HepG2 (cell line): ENCODE data around the gene ODAD2. TPM values are rescaled to one million over a fixed set of nuclear protein-coding genes. Genes with fewer than 3 reads are reported as not detected.

ENCODE experiments used
- ATAC-seq: fragments of 200-7000 bp; cut with Tn5 transposase; 3 replicates; pipeline ENCODE4 v1.9.1; 2020; ENCODE audit warnings: mild to moderate bottlenecking, moderate library complexity
- BruUV-seq: library from RNA; stranded (reverse); fragments of 400-500 nt; replicated peaks from 2 replicates; lab custom pipeline; 2021; lab: Mats Ljungman, UMichigan
- CTCF ChIA-PET: fragments of 300-600 bp; formaldehyde crosslinking; extraction: SDS; loops from one replicate; lab custom pipeline; 2021; ENCODE audit warnings: low total read pairs, inconsistent platforms, low intra/inter-chr PET ratio; lab: Yijun Ruan, JAX
- POLR2A ChIA-PET: fragments of 350-600 bp; sonication (Branson Sonifier 250); formaldehyde crosslinking; loops from one replicate; lab custom pipeline; 2020; ENCODE audit warnings: antibody characterized with exemption, inconsistent platforms; lab: Yijun Ruan, JAX
- DNase-seq: peaks from one replicate; pipeline ENCODE4 v3.0.0-alpha.2; 2015; ENCODE audit warnings: low spot score
- FAIRE-seq: peaks from 3 replicates; lab custom pipeline; 2011; peaks lifted over from hg19 to GRCh38; lab: Jason Lieb, UNC
- H2AFZ ChIP-seq: one replicate; pipeline ENCODE4 v1.6.1; 2011; ENCODE audit warnings: low read length, inconsistent platforms
- H3K27ac ChIP-seq: fragments of 300-600 bp; 3 replicates; pipeline ENCODE4 v1.8.0; 2011; ENCODE audit warnings: mixed run types, mild to moderate bottlenecking, mixed read lengths, low read length, inconsistent platforms; ENCODE audit not compliant: insufficient read depth; ENCODE audit errors: extremely low read length
- H3K27me3 ChIP-seq, 2 experiments: fragments of 200-600 bp in 1 of 2; 2 replicates in 1 of 2; 3 replicates in 1 of 2; pipeline versions ENCODE4 v1.6.0 to v1.8.0; 2011; ENCODE audit warnings: low read length in 2 of 2, mild to moderate bottlenecking in 2 of 2, moderate library complexity in 2 of 2, inconsistent platforms in 1 of 2; ENCODE audit not compliant: insufficient read depth in 2 of 2, control insufficient read depth in 1 of 2
- H3K36me3 ChIP-seq, 2 experiments: fragments of 200-600 bp in 1 of 2; replicated peaks in 1 of 2; 2 replicates in 1 of 2; 3 replicates in 1 of 2; pipeline versions ENCODE4 v1.5.1 to v1.8.0; 2011; ENCODE audit warnings: low read length in 2 of 2, inconsistent platforms in 1 of 2; ENCODE audit not compliant: insufficient read depth in 2 of 2, control insufficient read depth in 1 of 2
- H3K4me1 ChIP-seq: 2 replicates; pipeline ENCODE4 v1.5.1; 2012; ENCODE audit warnings: low read length, inconsistent platforms; ENCODE audit not compliant: insufficient read depth
- H3K4me2 ChIP-seq: 2 replicates; pipeline ENCODE4 v1.6.0; 2011; ENCODE audit warnings: low read depth, low read length, inconsistent platforms
- H3K4me3 ChIP-seq, 3 experiments: fragments of 200-600 bp in 1 of 3; sonication (generic), shearing (Covaris generic) in 1 of 3; replicated peaks in 1 of 3; 2 replicates each; pipeline ENCODE4 v1.5.1; 2011 to 2016; ENCODE audit warnings: low read length in 3 of 3, inconsistent platforms in 2 of 3, low read depth in 2 of 3, mild to moderate bottlenecking in 2 of 3, control low read depth in 1 of 3, mixed read lengths in 1 of 3; ENCODE audit not compliant: insufficient read depth in 1 of 3
- H3K79me2 ChIP-seq: one replicate; pipeline ENCODE4 v1.6.1; 2011; ENCODE audit warnings: low read length, inconsistent platforms; ENCODE audit not compliant: insufficient read depth
- H3K9ac ChIP-seq: 2 replicates; pipeline ENCODE4 v1.6.0; 2011; ENCODE audit warnings: mild to moderate bottlenecking, low read depth, low read length, inconsistent platforms; ENCODE audit not compliant: insufficient read depth
- H3K9me3 ChIP-seq: 2 replicates; pipeline ENCODE4 v1.5.1; 2012; ENCODE audit warnings: mild to moderate bottlenecking, low read length
- H4K20me1 ChIP-seq: 2 replicates; pipeline ENCODE4 v1.6.0; 2011; ENCODE audit warnings: inconsistent platforms, mild to moderate bottlenecking, low read length, moderate library complexity; ENCODE audit not compliant: insufficient read depth
- BCL6 ChIP-seq: IDR thresholded peaks from 2 replicates; pipeline ENCODE4 v1.6.1; 2016; ENCODE audit warnings: missing genetic modification reagents, missing compliant biosample characterization
- BRF2 ChIP-seq: sonication (generic); formaldehyde crosslinking; IDR thresholded peaks from 2 replicates; pipeline ENCODE4 v1.8.1; 2022; ENCODE audit warnings: mild to moderate bottlenecking, missing genetic modification reagents
- CEBPB ChIP-seq: IDR thresholded peaks from 2 replicates; pipeline ENCODE4 v1.6.1; 2011; ENCODE audit warnings: low read depth, low read length, improper control_type of control experiment, borderline replicate concordance
- DNMT3B ChIP-seq: conservative IDR thresholded peaks from 2 replicates; pipeline ENCODE4 v1.6.1; 2016; ENCODE audit warnings: missing biosample characterization, control low read depth
- DZIP1 ChIP-seq: sonication (generic); formaldehyde crosslinking; IDR thresholded peaks from 2 replicates; pipeline ENCODE4 v1.5.0; 2020; ENCODE audit warnings: mild to moderate bottlenecking, missing genetic modification reagents
- KAT8 ChIP-seq: IDR thresholded peaks from 2 replicates; pipeline ENCODE4 v1.6.1; 2016; ENCODE audit warnings: missing genetic modification reagents, missing compliant biosample characterization
- KLF12 ChIP-seq: sonication (generic); formaldehyde crosslinking; IDR thresholded peaks from 2 replicates; pipeline ENCODE4 v1.4.0; 2020; ENCODE audit warnings: missing genetic modification reagents, borderline replicate concordance
- KLF16 ChIP-seq, 2 experiments: sonication (generic) in 1 of 2; formaldehyde crosslinking in 1 of 2; IDR thresholded peaks; 2 replicates each; pipeline versions ENCODE4 v1.6.1 to v1.8.0; 2016 to 2023; ENCODE audit warnings: missing genetic modification reagents in 2 of 2, missing compliant biosample characterization in 1 of 2
- KLF6 ChIP-seq: IDR thresholded peaks from 2 replicates; pipeline ENCODE4 v1.8.0; 2016; ENCODE audit warnings: missing biosample characterization, missing genetic modification reagents
- RCOR2 ChIP-seq: IDR thresholded peaks from 2 replicates; pipeline ENCODE4 v1.6.1; 2016; ENCODE audit warnings: missing biosample characterization, missing genetic modification reagents
- ZNF207 ChIP-seq: fragments of 450-650 bp; IDR thresholded peaks from 2 replicates; pipeline ENCODE4 v1.6.1; 2016; ENCODE audit warnings: antibody characterized with exemption, borderline replicate concordance
- ZNF350 ChIP-seq: sonication (generic); formaldehyde crosslinking; IDR thresholded peaks from 2 replicates; pipeline ENCODE4 v1.4.0; 2020; ENCODE audit warnings: mild to moderate bottlenecking, low read depth, missing genetic modification reagents, borderline replicate concordance
- ZNF790 ChIP-seq: sonication (generic); formaldehyde crosslinking; IDR thresholded peaks from 2 replicates; pipeline ENCODE4 v1.8.0; 2022; ENCODE audit warnings: missing genetic modification reagents, mild to moderate bottlenecking, borderline replicate concordance
- WGBS: methylation state at CpG from one replicate; pipeline ENCODE4 v1.1.6; 2017; ENCODE audit warnings: low lambda C conversion rate; 5-methylcytosine and 5-hydroxymethylcytosine counted together
- in situ Hi-C: cut with HindIII; loops from 2 replicates; pipeline ENCODE4 v1.10.0; 2017; ENCODE audit warnings: low pct_unique_long_range_greater_than_20kb; ENCODE audit not compliant: extremely low pct_ligation_motif_present
- intact Hi-C: fragments of 100-400 bp; cut with micrococcal nuclease; formaldehyde crosslinking; loops from one replicate; pipeline ENCODE4 v1.10.0; 2022; ENCODE audit not compliant: unreplicated experiment
- polyA plus RNA-seq, 8 experiments: library from polyadenylated mRNA; depleted of rRNA in 3 of 8; stranded (reverse) in 7 of 8; unstranded in 1 of 8; fragments of >200 nt; fragmentation: Illumina TruSeq in 4 of 8; extraction: Trizol in 4 of 8; gene quantifications; 2 replicates each; pipeline versions ENCODE4 v1.2.1 to v1.2.3, GENCODE V29; 2011 to 2016; ENCODE audit warnings: low read depth in 4 of 8, missing spikeins in 1 of 8, mixed read lengths in 1 of 8; ENCODE audit not compliant: insufficient read depth in 1 of 8
- total RNA-seq, 5 experiments: library from RNA; depleted of rRNA; stranded (reverse); fragments of >200 nt; fragmentation: Illumina TruSeq; extraction: Trizol; gene quantifications; 2 replicates each; pipeline ENCODE4 v1.2.3, GENCODE V29; 2016; ENCODE audit warnings: low read depth in 1 of 5
- TF ChIP-seq, protein P1 (sequence below): sonication (generic); formaldehyde crosslinking; IDR thresholded peaks from 2 replicates; pipeline ENCODE4 v1.8.0; 2022; ENCODE audit warnings: missing genetic modification reagents, low read depth, mild to moderate bottlenecking, borderline replicate concordance
- TF ChIP-seq, protein P2 (sequence below), 2 experiments: sonication (generic) in 1 of 2; formaldehyde crosslinking in 1 of 2; IDR thresholded peaks; 2 replicates each; pipeline versions ENCODE4 v1.4.0 to v1.6.1; 2018 to 2020; ENCODE audit warnings: missing genetic modification reagents in 2 of 2, borderline replicate concordance in 1 of 2, low read depth in 1 of 2, mild to moderate bottlenecking in 1 of 2, missing biosample characterization in 1 of 2
- TF ChIP-seq, protein P3 (sequence below): sonication (generic); formaldehyde crosslinking; IDR thresholded peaks from 2 replicates; pipeline ENCODE4 v1.4.0; 2020; ENCODE audit warnings: missing genetic modification reagents; ENCODE audit errors: not compliant biosample characterization

The ODAD2 gene
- total and polyA plus RNA-seq, 2 of the 13 experiments (the other 11 are each of a cell fraction or from before 2014, with no cell fraction given): not detected

DNA sequence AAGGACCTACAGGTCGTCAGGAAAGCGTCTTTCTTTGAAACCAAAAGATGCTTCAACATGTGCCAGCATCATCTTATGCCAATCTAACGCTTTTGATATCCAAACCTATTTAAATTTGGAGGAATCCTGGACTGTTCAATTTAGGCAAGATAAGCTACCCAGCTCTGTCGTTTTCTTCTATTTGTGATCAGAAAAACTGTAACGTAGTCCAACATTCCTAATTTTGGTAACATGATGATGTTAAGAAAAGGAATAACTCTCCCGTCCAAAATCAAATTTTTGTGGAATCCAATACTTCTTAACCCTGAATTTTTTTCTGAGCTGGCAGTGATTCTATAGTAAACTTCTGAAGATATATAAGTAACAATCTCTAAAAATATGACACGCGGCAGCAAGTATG lies 160.0 kb downstream of the ODAD2 start:
- Histone ChIP-seq H3K4me1 (no peaks in the 10 kb centered on the region), H3K79me2 (no peaks in the 10 kb centered on the region), H3K27me3 (peaks cover 0 to 9% of the 10 kb centered on the region in 2 experiments; a peak in 2 of 5 replicates), H4K20me1 (no peaks in the 10 kb centered on the region), H3K27ac (no peak overlapping the region), H3K9ac (no peak overlapping the region)
- FAIRE-seq (no peak), DNase-seq (no peak)
- BruUV-seq: no TSS peak
- intact Hi-C loops: no loop called here
- in situ Hi-C loops: no loop called here
- CTCF ChIA-PET: no interaction called here
- 48% methylated on average over 8 of the region's 8 CpGs for whole genome bisulfite sequencing
- TF ChIP-seq, protein P1, sequence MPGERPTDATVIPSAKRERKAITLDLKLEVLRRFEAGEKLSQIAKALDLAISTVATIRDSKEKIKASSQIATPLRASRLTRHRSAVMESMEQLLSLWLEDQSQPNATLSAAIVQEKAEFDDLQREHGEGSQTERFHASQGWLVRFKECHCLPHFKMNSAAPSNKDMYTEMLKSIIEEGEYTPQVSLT: no peak
- TF ChIP-seq ZNF350 (CRISPR knock-in tag) (no peak), DZIP1 (CRISPR knock-in tag) (no peak), ZNF790 (CRISPR knock-in tag) (no peak), KLF12 (CRISPR knock-in tag) (no peak), BCL6 (CRISPR knock-in tag) (no peak), ZNF207 (no peak), DNMT3B (no peak), CEBPB (no peak), KLF16 (CRISPR knock-in tag; IDR thresholded peaks at IDR 0.05) (no peak), BRF2 (CRISPR knock-in tag) (no peak), RCOR2 (CRISPR knock-in tag) (no peak), KLF6 (CRISPR knock-in tag) (no peak), KAT8 (no peak)
- TF ChIP-seq, protein P2, sequence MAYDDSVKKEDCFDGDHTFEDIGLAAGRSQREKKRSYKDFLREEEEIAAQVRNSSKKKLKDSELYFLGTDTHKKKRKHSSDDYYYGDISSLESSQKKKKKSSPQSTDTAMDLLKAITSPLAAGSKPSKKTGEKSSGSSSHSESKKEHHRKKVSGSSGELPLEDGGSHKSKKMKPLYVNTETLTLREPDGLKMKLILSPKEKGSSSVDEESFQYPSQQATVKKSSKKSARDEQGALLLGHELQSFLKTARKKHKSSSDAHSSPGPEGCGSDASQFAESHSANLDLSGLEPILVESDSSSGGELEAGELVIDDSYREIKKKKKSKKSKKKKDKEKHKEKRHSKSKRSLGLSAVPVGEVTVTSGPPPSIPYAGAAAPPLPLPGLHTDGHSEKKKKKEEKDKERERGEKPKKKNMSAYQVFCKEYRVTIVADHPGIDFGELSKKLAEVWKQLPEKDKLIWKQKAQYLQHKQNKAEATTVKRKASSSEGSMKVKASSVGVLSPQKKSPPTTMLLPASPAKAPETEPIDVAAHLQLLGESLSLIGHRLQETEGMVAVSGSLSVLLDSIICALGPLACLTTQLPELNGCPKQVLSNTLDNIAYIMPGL (CRISPR knock-in tag; IDR thresholded peaks at IDR 0.05; ENCODE audit: borderline replicate concordance in 1 of 2, low read depth in 1 of 2): no peak
- TF ChIP-seq, protein P3, sequence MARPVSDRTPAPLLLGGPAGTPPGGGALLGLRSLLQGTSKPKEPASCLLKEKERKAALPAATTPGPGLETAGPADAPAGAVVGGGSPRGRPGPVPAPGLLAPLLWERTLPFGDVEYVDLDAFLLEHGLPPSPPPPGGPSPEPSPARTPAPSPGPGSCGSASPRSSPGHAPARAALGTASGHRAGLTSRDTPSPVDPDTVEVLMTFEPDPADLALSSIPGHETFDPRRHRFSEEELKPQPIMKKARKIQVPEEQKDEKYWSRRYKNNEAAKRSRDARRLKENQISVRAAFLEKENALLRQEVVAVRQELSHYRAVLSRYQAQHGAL: no peak
- TF ChIP-seq, all 625 proteins: peak for 0
- POLR2A ChIA-PET: no interaction called here
- no peak for ATAC-seq
- H2AFZ ChIP-seq: no peak overlapping the region
- H3K36me3 ChIP-seq: no peaks in the 10 kb centered on the region
- no peaks in the 10 kb centered on the region for H3K9me3 ChIP-seq
- no peak overlapping the region for H3K4me3 ChIP-seq
- H3K4me2 ChIP-seq: no peak overlapping the region
